HepG2 (cell line): ENCODE measurements around the gene TTPAL. TPM values are rescaled to one million over a fixed set of nuclear protein-coding genes. Genes with fewer than 3 reads are reported as not detected.

Source experiments
- ADNP ChIP-seq: sonication (generic); formaldehyde crosslinking; IDR thresholded peaks from 2 replicates; pipeline ENCODE4 v1.4.0; 2020; ENCODE audit warnings: missing genetic modification reagents
- ASH2L ChIP-seq: fragments of 300-600, 200-600 bp; sonication (generic); IDR thresholded peaks from 2 replicates; pipeline ENCODE4 v1.7.0; 2017; ENCODE audit warnings: low read depth, mild to moderate bottlenecking, moderate library complexity, mixed read lengths, low read length; ENCODE audit not compliant: insufficient read length
- BRD4 ChIP-seq: sonication (generic); formaldehyde crosslinking; IDR thresholded peaks from 2 replicates; pipeline ENCODE4 v1.4.0; 2020; ENCODE audit warnings: missing genetic modification reagents
- HMGA1 ChIP-seq: sonication (generic); formaldehyde crosslinking; conservative IDR thresholded peaks from 2 replicates; pipeline ENCODE4 v1.4.0; 2020; ENCODE audit warnings: missing genetic modification reagents
- IRX3 ChIP-seq: sonication (generic); formaldehyde crosslinking; IDR thresholded peaks from 2 replicates; pipeline ENCODE4 v1.8.1; 2023; ENCODE audit warnings: mild to moderate bottlenecking, low read depth, missing genetic modification reagents, borderline replicate concordance
- JUND ChIP-seq: sonication (generic); formaldehyde crosslinking; IDR thresholded peaks from 2 replicates; pipeline ENCODE4 v1.8.0; 2022; ENCODE audit warnings: mild to moderate bottlenecking, missing genetic modification reagents
- SKI ChIP-seq: fragments of 450-650 bp; IDR thresholded peaks from one replicate; pipeline ENCODE4 v1.6.1; 2018; ENCODE audit warnings: mild to moderate bottlenecking; ENCODE audit not compliant: partially characterized antibody
- SUZ12 ChIP-seq: fragments of 150-350 bp; IDR thresholded peaks from 2 replicates; pipeline ENCODE4 v1.6.1; 2014; ENCODE audit warnings: low read depth, low read length
- TRIM24 ChIP-seq: sonication (generic); formaldehyde crosslinking; IDR thresholded peaks from 2 replicates; pipeline ENCODE4 v1.8.0; 2022; ENCODE audit warnings: mild to moderate bottlenecking, missing genetic modification reagents
- ZBTB7A ChIP-seq: sonication (generic); formaldehyde crosslinking; IDR thresholded peaks from 2 replicates; pipeline ENCODE4 v1.8.0; 2022; ENCODE audit warnings: mild to moderate bottlenecking, missing genetic modification reagents
- ZKSCAN1 ChIP-seq: fragments of 150-350 bp; IDR thresholded peaks from 2 replicates; pipeline ENCODE4 v1.6.1; 2014; ENCODE audit warnings: low read length
- ZKSCAN8 ChIP-seq: IDR thresholded peaks from 2 replicates; pipeline ENCODE4 v1.6.1; 2016; ENCODE audit warnings: borderline replicate concordance, missing genetic modification reagents, missing compliant biosample characterization
- ZNF207 ChIP-seq: fragments of 450-650 bp; IDR thresholded peaks from 2 replicates; pipeline ENCODE4 v1.6.1; 2016; ENCODE audit warnings: antibody characterized with exemption, borderline replicate concordance
- ZNF44 ChIP-seq: sonication (generic); formaldehyde crosslinking; IDR thresholded peaks from 2 replicates; pipeline ENCODE4 v1.5.1; 2020; ENCODE audit warnings: mild to moderate bottlenecking, missing genetic modification reagents
- polyA plus RNA-seq, 8 experiments: library from polyadenylated mRNA; depleted of rRNA in 3 of 8; stranded (reverse) in 7 of 8; unstranded in 1 of 8; fragments of >200 nt; fragmentation: Illumina TruSeq in 4 of 8; extraction: Trizol in 4 of 8; gene quantifications; 2 replicates each; pipeline versions ENCODE4 v1.2.1 to v1.2.3, GENCODE V29; 2011 to 2016; ENCODE audit warnings: low read depth in 4 of 8, missing spikeins in 1 of 8, mixed read lengths in 1 of 8; ENCODE audit not compliant: insufficient read depth in 1 of 8
- total RNA-seq, 5 experiments: library from RNA; depleted of rRNA; stranded (reverse); fragments of >200 nt; fragmentation: Illumina TruSeq; extraction: Trizol; gene quantifications; 2 replicates each; pipeline ENCODE4 v1.2.3, GENCODE V29; 2016; ENCODE audit warnings: low read depth in 1 of 5
- TF ChIP-seq, protein P1 (sequence below): sonication (generic); formaldehyde crosslinking; IDR thresholded peaks from 2 replicates; pipeline ENCODE4 v1.4.0; 2020; ENCODE audit warnings: missing genetic modification reagents
- TF ChIP-seq, protein P2 (sequence below): sonication (generic); formaldehyde crosslinking; IDR thresholded peaks from 2 replicates; pipeline ENCODE4 v1.4.0; 2020; ENCODE audit warnings: missing genetic modification reagents
- TF ChIP-seq, protein P3 (sequence below): sonication (generic); formaldehyde crosslinking; IDR thresholded peaks from 2 replicates; pipeline ENCODE4 v1.8.1; 2022; ENCODE audit warnings: low read depth, mild to moderate bottlenecking, missing genetic modification reagents

Gene TTPAL
- total and polyA plus RNA-seq, 2 of the 13 experiments (the other 11 are each of a cell fraction or from before 2014, with no cell fraction given) = 4.3 to 18.8 TPM

- TF ChIP-seq, protein P1, sequence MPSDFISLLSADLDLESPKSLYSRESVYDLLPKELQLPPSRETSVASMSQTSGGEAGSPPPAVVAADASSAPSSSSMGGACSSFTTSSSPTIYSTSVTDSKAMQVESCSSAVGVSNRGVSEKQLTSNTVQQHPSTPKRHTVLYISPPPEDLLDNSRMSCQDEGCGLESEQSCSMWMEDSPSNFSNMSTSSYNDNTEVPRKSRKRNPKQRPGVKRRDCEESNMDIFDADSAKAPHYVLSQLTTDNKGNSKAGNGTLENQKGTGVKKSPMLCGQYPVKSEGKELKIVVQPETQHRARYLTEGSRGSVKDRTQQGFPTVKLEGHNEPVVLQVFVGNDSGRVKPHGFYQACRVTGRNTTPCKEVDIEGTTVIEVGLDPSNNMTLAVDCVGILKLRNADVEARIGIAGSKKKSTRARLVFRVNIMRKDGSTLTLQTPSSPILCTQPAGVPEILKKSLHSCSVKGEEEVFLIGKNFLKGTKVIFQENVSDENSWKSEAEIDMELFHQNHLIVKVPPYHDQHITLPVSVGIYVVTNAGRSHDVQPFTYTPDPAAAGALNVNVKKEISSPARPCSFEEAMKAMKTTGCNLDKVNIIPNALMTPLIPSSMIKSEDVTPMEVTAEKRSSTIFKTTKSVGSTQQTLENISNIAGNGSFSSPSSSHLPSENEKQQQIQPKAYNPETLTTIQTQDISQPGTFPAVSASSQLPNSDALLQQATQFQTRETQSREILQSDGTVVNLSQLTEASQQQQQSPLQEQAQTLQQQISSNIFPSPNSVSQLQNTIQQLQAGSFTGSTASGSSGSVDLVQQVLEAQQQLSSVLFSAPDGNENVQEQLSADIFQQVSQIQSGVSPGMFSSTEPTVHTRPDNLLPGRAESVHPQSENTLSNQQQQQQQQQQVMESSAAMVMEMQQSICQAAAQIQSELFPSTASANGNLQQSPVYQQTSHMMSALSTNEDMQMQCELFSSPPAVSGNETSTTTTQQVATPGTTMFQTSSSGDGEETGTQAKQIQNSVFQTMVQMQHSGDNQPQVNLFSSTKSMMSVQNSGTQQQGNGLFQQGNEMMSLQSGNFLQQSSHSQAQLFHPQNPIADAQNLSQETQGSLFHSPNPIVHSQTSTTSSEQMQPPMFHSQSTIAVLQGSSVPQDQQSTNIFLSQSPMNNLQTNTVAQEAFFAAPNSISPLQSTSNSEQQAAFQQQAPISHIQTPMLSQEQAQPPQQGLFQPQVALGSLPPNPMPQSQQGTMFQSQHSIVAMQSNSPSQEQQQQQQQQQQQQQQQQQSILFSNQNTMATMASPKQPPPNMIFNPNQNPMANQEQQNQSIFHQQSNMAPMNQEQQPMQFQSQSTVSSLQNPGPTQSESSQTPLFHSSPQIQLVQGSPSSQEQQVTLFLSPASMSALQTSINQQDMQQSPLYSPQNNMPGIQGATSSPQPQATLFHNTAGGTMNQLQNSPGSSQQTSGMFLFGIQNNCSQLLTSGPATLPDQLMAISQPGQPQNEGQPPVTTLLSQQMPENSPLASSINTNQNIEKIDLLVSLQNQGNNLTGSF (CRISPR knock-in tag) = peak; percentile 93; the same call in 1 of the 2 replicates
- no peak for TF ChIP-seq TRIM24 (CRISPR knock-in tag)
- peak; percentile 77 for TF ChIP-seq JUND (CRISPR knock-in tag)
- peak; percentile 55 for TF ChIP-seq SKI
- peak; percentile 95 for TF ChIP-seq ASH2L
- TF ChIP-seq ZKSCAN8 (CRISPR knock-in tag) = peak; percentile 44
- peak; percentile 89; the same call in 1 of the 2 replicates for TF ChIP-seq BRD4 (CRISPR knock-in tag)
- TF ChIP-seq SUZ12 = no peak
- TF ChIP-seq ZBTB7A (CRISPR knock-in tag) = peak; percentile 71; the same call in 1 of the 2 replicates
- no peak; the same call in 1 of the 2 replicates for TF ChIP-seq ZNF44 (CRISPR knock-in tag)
- TF ChIP-seq, protein P2, sequence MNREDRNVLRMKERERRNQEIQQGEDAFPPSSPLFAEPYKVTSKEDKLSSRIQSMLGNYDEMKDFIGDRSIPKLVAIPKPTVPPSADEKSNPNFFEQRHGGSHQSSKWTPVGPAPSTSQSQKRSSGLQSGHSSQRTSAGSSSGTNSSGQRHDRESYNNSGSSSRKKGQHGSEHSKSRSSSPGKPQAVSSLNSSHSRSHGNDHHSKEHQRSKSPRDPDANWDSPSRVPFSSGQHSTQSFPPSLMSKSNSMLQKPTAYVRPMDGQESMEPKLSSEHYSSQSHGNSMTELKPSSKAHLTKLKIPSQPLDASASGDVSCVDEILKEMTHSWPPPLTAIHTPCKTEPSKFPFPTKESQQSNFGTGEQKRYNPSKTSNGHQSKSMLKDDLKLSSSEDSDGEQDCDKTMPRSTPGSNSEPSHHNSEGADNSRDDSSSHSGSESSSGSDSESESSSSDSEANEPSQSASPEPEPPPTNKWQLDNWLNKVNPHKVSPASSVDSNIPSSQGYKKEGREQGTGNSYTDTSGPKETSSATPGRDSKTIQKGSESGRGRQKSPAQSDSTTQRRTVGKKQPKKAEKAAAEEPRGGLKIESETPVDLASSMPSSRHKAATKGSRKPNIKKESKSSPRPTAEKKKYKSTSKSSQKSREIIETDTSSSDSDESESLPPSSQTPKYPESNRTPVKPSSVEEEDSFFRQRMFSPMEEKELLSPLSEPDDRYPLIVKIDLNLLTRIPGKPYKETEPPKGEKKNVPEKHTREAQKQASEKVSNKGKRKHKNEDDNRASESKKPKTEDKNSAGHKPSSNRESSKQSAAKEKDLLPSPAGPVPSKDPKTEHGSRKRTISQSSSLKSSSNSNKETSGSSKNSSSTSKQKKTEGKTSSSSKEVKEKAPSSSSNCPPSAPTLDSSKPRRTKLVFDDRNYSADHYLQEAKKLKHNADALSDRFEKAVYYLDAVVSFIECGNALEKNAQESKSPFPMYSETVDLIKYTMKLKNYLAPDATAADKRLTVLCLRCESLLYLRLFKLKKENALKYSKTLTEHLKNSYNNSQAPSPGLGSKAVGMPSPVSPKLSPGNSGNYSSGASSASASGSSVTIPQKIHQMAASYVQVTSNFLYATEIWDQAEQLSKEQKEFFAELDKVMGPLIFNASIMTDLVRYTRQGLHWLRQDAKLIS = no peak
- TF ChIP-seq ZKSCAN1 = no peak
- TF ChIP-seq HMGA1 (CRISPR knock-in tag) = no peak
- peak; percentile 96; the same call in 1 of the 2 replicates for TF ChIP-seq IRX3 (CRISPR knock-in tag)
- no peak for TF ChIP-seq ZNF207
- TF ChIP-seq, protein P3, sequence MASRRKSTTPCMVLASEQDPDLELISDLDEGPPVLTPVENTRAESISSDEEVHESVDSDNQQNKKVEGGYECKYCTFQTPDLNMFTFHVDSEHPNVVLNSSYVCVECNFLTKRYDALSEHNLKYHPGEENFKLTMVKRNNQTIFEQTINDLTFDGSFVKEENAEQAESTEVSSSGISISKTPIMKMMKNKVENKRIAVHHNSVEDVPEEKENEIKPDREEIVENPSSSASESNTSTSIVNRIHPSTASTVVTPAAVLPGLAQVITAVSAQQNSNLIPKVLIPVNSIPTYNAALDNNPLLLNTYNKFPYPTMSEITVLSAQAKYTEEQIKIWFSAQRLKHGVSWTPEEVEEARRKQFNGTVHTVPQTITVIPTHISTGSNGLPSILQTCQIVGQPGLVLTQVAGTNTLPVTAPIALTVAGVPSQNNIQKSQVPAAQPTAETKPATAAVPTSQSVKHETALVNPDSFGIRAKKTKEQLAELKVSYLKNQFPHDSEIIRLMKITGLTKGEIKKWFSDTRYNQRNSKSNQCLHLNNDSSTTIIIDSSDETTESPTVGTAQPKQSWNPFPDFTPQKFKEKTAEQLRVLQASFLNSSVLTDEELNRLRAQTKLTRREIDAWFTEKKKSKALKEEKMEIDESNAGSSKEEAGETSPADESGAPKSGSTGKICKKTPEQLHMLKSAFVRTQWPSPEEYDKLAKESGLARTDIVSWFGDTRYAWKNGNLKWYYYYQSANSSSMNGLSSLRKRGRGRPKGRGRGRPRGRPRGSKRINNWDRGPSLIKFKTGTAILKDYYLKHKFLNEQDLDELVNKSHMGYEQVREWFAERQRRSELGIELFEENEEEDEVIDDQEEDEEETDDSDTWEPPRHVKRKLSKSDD (CRISPR knock-in tag) = peak; percentile 96
- TF ChIP-seq ADNP (CRISPR knock-in tag) = no peak
Measured at GRCh38 chr20:44521484-44522481, 46.1 kb downstream of the TTPAL start, which contains the start of gene SERINC3 (continued).
